Activated T-helper 1 cell treated with anti-CD3 and anti-CD28 coated beads, Interleukin-12 subunit alpha, Interleukin-12 subunit beta, Interleukin-2, Interleukin-4 antibody, amounts not matched to agents 30 ng/mL and 10 ng/mL and 1 ng/mL, durations not matched to agents 14 hours and 24 hours and 36 hours (primary cell): ENCODE data around the gene CD200. TPM values are rescaled to one million over a fixed set of nuclear protein-coding genes. Genes with fewer than 3 reads are reported as not detected.
"Not testable (repeated sequence)": the region's sequence is repeated elsewhere in the genome, so short reads cannot be mapped to it uniquely, and the experiment has no call there.

Experiments
- DNase-seq: peaks from one replicate; pipeline ENCODE4 v3.0.0; 2021; ENCODE audit warnings: low spot score
- H3K27ac Mint-ChIP-seq: one replicate; pipeline ENCODE4 v1.8.0; 2021; ENCODE audit warnings: mild to moderate bottlenecking, mixed read lengths
- H3K27me3 Mint-ChIP-seq: one replicate; pipeline ENCODE4 v1.8.0; 2022; ENCODE audit warnings: mild to moderate bottlenecking, moderate library complexity, mixed read lengths; ENCODE audit not compliant: insufficient read depth
- H3K36me3 Mint-ChIP-seq: one replicate; pipeline ENCODE4 v1.8.0; 2021; ENCODE audit warnings: low read depth, mixed read lengths
- H3K4me1 Mint-ChIP-seq: one replicate; pipeline ENCODE4 v1.8.0; 2021; ENCODE audit warnings: low read depth, mixed read lengths
- H3K4me3 Mint-ChIP-seq: one replicate; pipeline ENCODE4 v1.8.0; 2021; ENCODE audit warnings: mild to moderate bottlenecking, moderate library complexity, mixed read lengths
- H3K9me3 Mint-ChIP-seq: one replicate; pipeline ENCODE4 v1.8.0; 2021; ENCODE audit warnings: mixed read lengths
- intact Hi-C: fragments of 100-400 bp; cut with micrococcal nuclease; formaldehyde crosslinking; loops from one replicate; pipeline ENCODE4 v1.15.1; 2024
- total RNA-seq: library from RNA; stranded (reverse); gene quantifications from 2 replicates; pipeline ENCODE4 v1.2.3, GENCODE V29; 2022

The CD200 gene
- total RNA-seq, 1 donor from 2014 or later, result 141 TPM

DNA sequence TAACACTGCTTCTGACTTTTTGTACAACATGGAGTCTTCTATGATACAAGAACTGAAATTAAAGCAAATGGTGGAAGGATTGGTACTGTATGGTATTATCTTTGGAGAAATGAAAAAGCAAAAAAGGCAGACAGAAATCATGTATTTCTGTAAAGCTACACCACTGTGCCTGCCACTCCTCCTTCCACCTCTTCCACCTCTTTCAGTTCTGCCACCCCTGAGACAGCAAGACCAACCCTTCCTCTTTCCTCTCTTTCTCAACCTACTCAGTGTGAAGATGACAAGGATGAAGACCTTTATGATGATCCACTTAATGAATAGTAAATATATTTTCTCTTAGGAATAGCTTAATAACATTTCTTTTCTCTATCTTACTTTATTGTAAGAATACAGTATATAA is 57.0 kb downstream of the CD200 start:
- intact Hi-C loops, result loop anchor here (2.0 to 10.0 kb wide), 3 partner anchors 19 to 285 kb away; no protein-coding TSS in a partner anchor
- DNase-seq, result no peak
- Mint-ChIP-seq H3K36me3 (peaks cover 6% of the 10 kb centered on the region), H3K27ac (no peak overlapping the region), H3K27me3 (no peaks in the 10 kb centered on the region), H3K4me1 (peaks cover 48% of the 10 kb centered on the region), H3K9me3 (peaks cover 13% of the 10 kb centered on the region), H3K4me3 (no peak overlapping the region)

DNA sequence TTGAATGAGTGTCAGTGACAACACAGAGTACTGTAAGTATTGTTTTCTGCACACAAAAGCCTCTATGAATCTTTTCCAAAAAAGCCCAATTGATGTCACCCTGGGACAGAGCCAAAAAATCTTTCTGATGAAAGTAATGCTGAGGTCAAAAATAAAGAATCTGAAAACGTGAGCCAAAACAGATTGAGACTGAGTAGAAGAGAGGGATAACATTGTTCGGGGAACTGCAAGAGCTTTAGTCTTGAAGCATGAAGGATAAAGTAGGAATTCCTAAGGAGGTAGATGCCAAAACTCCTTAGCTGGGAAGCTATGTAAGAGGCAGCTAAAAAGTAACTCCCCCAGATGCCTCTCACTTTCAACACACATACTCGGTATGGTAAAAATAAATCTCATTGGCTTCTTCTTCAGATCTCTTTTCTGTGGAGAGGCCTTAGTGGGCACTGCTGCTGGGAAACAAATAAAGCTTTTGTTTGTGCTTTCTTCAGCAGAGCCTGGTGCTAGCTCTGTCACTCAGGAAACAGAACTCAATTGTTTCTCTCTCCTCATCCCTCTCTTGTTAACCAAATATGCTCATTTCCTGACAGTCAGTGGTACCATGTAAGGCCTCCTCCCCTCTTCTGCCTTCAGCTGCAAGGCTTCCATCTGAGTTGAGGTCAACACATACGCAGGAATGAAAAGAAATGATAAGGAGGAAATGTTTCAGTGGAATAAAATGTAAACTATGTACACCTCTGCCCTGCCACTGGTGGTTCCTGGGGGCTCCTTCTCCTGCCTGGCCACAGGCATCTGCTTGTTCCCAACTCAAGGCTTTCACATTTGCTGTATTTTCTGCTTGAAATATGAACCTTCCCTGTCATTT is 58.1 kb downstream of the CD200 start:
- no peaks in the 10 kb centered on the region for H3K27me3 Mint-ChIP-seq
- H3K27ac Mint-ChIP-seq, result peak overlapping the region; percentile 84
- H3K4me3 Mint-ChIP-seq, result no peak overlapping the region
- intact Hi-C loops, result loop anchor here (2.0 to 5.0 kb wide), 2 partner anchors 18 to 41 kb away; no protein-coding TSS in a partner anchor
- DNase-seq, result peak; percentile 8
- peaks cover 13% of the 10 kb centered on the region for H3K9me3 Mint-ChIP-seq
- H3K4me1 Mint-ChIP-seq, result peaks cover 50% of the 10 kb centered on the region
- peaks cover 6% of the 10 kb centered on the region for H3K36me3 Mint-ChIP-seq

DNA sequence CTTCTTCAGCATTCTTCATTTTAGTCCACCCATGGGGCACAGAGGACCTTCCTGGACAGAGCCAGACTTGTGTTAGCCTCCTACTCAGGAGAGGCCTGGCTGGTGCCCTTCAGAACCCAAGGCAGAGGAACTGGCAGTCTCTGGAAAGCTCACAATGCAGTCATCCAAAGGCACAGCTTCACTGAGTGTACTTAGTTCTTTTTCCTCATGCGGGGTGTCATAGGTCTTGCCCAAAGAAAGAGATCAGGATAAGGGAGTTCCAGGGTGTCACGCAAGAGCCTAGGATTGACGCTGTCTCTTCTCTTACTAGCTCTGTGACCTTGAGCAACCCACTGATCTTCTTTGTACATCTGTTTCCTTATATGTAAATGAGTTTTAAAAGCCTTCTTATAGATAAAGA is 58.7 kb downstream of the CD200 start:
- Mint-ChIP-seq H3K4me3 (no peak overlapping the region), H3K4me1 (peaks cover 54% of the 10 kb centered on the region), H3K27ac (peak overlapping the region; percentile 84), H3K9me3 (peaks cover 13% of the 10 kb centered on the region), H3K27me3 (no peaks in the 10 kb centered on the region), H3K36me3 (peaks cover 6% of the 10 kb centered on the region)
- intact Hi-C loops, result loop anchor here (2.0 to 5.0 kb wide), 2 partner anchors 17 to 41 kb away; no protein-coding TSS in a partner anchor
- no peak for DNase-seq

DNA sequence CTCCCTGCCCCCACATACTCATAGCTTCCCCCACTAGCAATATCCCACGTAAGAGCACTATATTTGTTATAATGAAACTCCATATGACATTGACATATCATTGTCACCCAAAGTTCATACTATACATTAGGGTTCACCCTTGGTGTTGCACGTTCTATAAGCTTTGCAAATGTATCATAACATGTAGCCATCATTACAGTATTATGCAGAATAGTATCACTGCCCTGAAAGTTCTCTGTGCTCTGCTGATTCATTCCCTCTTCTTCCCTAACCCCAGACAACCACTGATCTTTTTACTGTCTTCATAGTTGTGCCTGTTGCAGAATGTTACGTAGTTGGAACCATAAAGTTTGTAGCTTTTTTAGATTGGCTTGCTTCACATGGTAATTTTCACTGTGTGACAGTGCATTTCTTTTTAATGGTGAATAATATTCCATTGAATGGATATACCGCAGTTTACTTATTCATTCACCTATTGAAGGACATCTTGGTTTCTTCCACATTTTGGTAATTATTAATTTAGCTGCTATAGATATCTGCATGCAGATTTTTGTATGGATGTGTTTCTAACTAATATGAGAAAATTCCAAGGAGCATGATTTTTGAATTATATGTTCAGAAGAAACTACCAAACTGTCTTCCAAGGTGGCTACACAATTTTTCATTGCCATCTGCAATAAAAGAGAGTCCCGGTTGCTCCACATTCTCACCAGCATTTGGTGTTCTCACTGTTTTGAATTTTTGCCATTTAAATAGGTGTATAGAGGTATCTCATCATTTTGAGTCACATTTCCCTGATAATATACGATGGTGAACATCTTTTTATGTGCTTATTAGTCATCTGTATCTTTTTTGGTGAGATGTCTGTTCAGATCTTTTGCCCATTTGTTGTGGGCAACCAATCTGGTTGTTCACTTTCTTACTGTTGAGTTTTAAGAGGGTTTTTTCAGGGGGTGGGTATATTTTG is 59.7 kb downstream of the CD200 start:
- no peak for DNase-seq
- Mint-ChIP-seq H3K4me1 (peaks cover 56% of the 10 kb centered on the region), H3K27me3 (no peaks in the 10 kb centered on the region), H3K36me3 (peaks cover 6% of the 10 kb centered on the region), H3K9me3 (peaks cover 13% of the 10 kb centered on the region), H3K27ac (no peak overlapping the region), H3K4me3 (no peak overlapping the region)
- intact Hi-C loops, result loop anchor here (5.0 kb wide), 1 partner anchor 40 kb away; no protein-coding TSS in a partner anchor

- no peaks in the 10 kb centered on the region for H3K27me3 Mint-ChIP-seq
- peaks cover 6% of the 10 kb centered on the region for H3K36me3 Mint-ChIP-seq
- intact Hi-C loops, result loop anchor here (5.0 kb wide), 1 partner anchor 39 kb away; no protein-coding TSS in a partner anchor
- no peak overlapping the region for H3K27ac Mint-ChIP-seq
- no peak for DNase-seq
- peaks cover 58% of the 10 kb centered on the region for H3K4me1 Mint-ChIP-seq
- H3K4me3 Mint-ChIP-seq, result no peak overlapping the region
- H3K9me3 Mint-ChIP-seq, result peaks cover 13% of the 10 kb centered on the region
These were observed 60.4 kb downstream of the CD200 start for GRCh38 chr3:112393360-112393728.

DNA sequence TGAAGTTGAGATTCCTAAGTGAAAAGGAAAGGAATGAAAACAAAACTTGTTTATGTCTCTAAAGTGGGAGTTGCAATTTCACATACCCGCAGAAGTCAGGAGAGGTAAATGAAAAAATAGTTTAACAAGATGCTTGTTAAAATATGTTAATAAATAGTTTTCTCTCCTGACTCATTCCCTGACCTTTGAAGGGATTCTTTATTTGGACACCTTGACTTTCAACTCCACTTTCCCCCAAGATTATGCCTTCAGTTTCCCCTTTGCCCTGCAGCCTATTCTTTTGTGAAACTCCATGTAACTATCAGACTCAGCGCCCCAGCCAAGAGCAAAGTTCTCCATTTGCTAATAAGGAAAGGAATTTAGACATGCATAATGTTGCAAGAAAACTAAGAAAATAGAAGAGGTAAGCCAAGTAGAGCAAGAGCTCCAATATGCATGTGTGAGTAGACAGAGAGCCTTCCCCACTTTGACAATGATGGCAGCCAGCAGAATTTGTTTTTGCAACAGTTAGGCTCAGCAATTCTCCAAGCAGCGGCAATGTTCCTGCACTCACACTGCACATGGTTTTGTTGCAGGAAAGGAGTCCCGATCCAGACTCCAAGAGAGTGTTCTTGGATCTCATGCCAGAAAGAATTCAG is 61.2 kb downstream of the CD200 start:
- Mint-ChIP-seq H3K4me1 (peaks cover 51% of the 10 kb centered on the region), H3K36me3 (peaks cover 6% of the 10 kb centered on the region), H3K27ac (no peak overlapping the region), H3K4me3 (no peak overlapping the region), H3K27me3 (no peaks in the 10 kb centered on the region), H3K9me3 (peaks cover 13% of the 10 kb centered on the region)
- intact Hi-C loops, result loop anchor here (5.0 kb wide), 1 partner anchor 38 kb away; no protein-coding TSS in a partner anchor
- DNase-seq, result no peak

GRCh38 chr3:112395181-112395895 is 62.4 kb downstream of the CD200 start:
- intact Hi-C loops, result no loop called here
- H3K27me3 Mint-ChIP-seq, result no peaks in the 10 kb centered on the region
- peaks cover 42% of the 10 kb centered on the region for H3K4me1 Mint-ChIP-seq
- no peak for DNase-seq
- H3K27ac Mint-ChIP-seq, result no peak overlapping the region
- peaks cover 13% of the 10 kb centered on the region for H3K9me3 Mint-ChIP-seq
- H3K36me3 Mint-ChIP-seq, result peaks cover 6% of the 10 kb centered on the region
- no peak overlapping the region for H3K4me3 Mint-ChIP-seq

GRCh38 chr3:112395896-112396290 is 62.9 kb downstream of the CD200 start:
- H3K27me3 Mint-ChIP-seq, result no peaks in the 10 kb centered on the region
- H3K9me3 Mint-ChIP-seq, result peaks cover 13% of the 10 kb centered on the region
- H3K4me3 Mint-ChIP-seq, result no peak overlapping the region
- peaks cover 7% of the 10 kb centered on the region for H3K36me3 Mint-ChIP-seq
- H3K4me1 Mint-ChIP-seq, result peaks cover 37% of the 10 kb centered on the region
- intact Hi-C loops, result no loop called here
- DNase-seq, result no peak
- no peak overlapping the region for H3K27ac Mint-ChIP-seq

DNA sequence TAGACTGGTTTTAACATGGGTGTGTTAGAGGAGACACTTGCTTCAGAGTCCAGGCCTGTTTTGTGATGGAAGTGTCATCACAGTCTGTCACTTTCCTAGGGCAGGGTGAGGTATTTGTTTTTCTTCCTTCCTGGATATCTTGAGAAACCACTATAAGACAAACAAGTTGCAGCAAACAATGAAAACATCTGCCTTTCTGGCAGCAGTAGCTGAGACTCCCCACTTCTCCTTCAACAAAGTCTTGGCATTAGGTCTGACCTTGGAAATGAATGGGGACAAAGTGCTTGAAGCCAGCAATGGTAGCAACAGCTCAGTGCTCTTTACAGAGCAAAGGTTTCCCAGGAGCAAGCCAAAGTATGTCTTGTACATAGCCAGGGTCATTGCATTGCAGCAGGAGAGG is 64.6 kb downstream of the CD200 start:
- Mint-ChIP-seq H3K4me1 (peaks cover 23% of the 10 kb centered on the region), H3K36me3 (peaks cover 5% of the 10 kb centered on the region)

DNA sequence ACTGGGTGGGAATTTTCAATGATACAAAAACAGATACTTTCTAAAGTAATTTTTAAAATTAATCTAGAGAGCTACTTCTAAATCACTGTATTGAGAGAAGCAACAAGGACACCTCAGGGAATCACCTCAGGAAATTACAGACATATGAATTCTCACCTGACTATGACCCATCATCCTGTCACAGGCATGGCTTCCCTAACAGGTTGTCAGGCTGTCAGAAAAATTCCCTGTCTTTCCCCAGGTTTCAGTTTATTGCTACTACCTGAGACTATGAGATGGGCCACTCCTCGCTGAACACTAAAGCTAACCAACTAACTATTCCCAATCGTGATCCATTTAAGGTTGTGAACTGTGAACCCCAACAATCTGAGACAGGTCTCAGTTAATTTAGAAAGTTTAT is 66.1 kb downstream of the CD200 start:
- intact Hi-C loops, result no loop called here
- Mint-ChIP-seq H3K9me3 (no peaks in the 10 kb centered on the region), H3K36me3 (peaks cover 2% of the 10 kb centered on the region), H3K4me3 (no peak overlapping the region), H3K27ac (no peak overlapping the region), H3K27me3 (no peaks in the 10 kb centered on the region), H3K4me1 (peaks cover 21% of the 10 kb centered on the region)
- DNase-seq, result no peak

More for the DNA sequence above, 64.6 kb downstream of the CD200 start:
- Mint-ChIP-seq H3K4me3 (no peak overlapping the region), H3K27me3 (no peaks in the 10 kb centered on the region), H3K27ac (no peak overlapping the region), H3K9me3 (peaks cover 10% of the 10 kb centered on the region)
- no peak for DNase-seq
- intact Hi-C loops, result no loop called here

GRCh38 chr3:112399554-112399953 is 66.6 kb downstream of the CD200 start:
- H3K9me3 Mint-ChIP-seq, H3K36me3 Mint-ChIP-seq, H3K27me3 Mint-ChIP-seq, H3K4me3 Mint-ChIP-seq, intact Hi-C loops, DNase-seq, H3K27ac Mint-ChIP-seq: not testable (repeated sequence)
- peaks cover 21% of the 10 kb centered on the region for H3K4me1 Mint-ChIP-seq

DNA sequence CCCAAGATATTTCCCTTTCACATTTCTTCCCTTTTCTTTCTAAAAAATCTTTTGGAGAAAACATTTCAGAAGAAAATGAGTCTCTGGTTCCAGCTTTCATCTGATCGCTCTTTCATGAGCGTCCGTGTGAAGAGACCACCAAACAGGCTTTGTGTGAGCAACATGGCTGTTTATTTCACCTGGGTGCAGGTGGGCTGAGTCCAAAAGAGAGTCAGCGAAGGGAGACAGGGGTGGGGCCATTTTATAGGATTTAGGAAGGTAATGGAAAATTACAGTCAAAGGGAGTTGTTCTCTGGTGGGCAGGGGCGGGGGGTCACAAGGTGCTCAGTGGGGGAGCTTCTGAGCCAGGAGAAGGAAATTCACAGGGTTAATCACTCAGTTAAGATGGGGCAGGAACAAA is 67.4 kb downstream of the CD200 start:
- intact Hi-C loops, DNase-seq, H3K27ac Mint-ChIP-seq, H3K9me3 Mint-ChIP-seq, H3K36me3 Mint-ChIP-seq, H3K4me3 Mint-ChIP-seq, H3K27me3 Mint-ChIP-seq: not testable (repeated sequence)
- H3K4me1 Mint-ChIP-seq, result peaks cover 20% of the 10 kb centered on the region
